GM19099 (cell line): ENCODE data around the gene LRBA.

Experiments
- POLR2A ChIP-seq: IDR thresholded peaks from 3 replicates; pipeline ENCODE4 v1.6.1; 2011; ENCODE audit warnings: low read depth; ENCODE audit not compliant: insufficient read length; ENCODE audit errors: extremely low read depth

The LRBA gene

DNA sequence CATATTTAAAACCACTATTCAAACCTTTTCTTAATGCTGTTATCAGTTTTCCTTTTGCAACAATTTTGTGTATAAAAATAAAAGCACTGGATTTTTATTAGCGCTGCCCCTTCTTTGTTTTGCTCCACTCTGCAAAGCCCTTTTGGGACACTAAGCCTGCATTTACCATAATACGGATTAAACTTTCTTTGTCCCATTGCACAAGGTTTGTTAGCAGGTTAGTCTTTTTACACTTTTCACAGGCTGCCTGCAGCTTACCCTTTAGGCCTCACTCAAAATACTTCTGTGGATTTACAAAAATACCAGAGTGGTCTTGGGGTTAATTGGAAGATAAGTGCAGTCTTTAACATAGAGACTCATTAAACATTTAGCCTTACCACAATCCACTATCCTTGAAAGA lies 468.8 kb downstream of the LRBA start:
- TF ChIP-seq POLR2A = no peak

GRCh38 chr4:150543042-150543441 lies 472.0 kb downstream of the LRBA start:
- TF ChIP-seq POLR2A = no peak

GRCh38 chr4:150541681-150542080 lies 473.4 kb downstream of the LRBA start:
- no peak for TF ChIP-seq POLR2A

- no peak for TF ChIP-seq POLR2A
These were observed 474.1 kb downstream of the LRBA start for GRCh38 chr4:150540959-150541360.

DNA sequence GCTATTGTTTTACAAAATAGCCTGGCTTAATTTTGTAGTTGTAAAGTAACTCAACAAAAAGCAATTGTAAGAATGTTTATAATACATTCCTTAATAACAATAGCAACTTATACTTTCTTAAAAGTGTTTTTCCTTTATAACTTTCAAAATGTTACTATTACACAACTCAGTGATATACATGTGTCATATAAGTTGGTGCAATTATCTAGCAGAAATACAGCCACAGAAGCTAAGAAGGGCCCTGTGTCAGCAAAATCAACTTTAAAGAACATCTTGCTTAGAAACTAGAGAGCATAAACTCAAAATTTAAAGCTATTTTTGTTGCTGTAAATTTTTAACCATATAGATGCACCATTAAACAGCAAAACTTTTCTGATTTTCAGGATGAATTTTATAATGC lies 474.5 kb downstream of the LRBA start:
- no peak for TF ChIP-seq POLR2A

DNA sequence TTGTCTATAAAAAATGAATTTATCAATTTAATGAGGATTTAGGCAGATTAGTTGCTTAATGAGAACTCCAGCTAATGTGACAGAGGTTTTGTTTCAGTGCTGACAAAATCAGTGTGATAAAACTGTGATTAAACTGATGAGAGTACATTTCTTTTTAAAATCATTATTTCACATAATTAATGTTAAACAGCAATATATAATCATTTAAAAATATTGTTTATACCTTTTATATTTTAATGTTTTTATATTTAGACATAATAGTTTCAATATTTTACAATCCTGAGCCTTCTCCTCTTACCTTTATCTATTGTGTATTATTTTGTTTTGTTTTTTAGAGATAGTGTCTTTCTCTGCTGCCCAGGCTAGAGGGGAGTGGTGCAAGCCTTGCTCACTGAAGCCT lies 480.3 kb downstream of the LRBA start:
- no peak for TF ChIP-seq POLR2A

GRCh38 chr4:150533673-150534072 lies 481.4 kb downstream of the LRBA start:
- TF ChIP-seq POLR2A = no peak

DNA sequence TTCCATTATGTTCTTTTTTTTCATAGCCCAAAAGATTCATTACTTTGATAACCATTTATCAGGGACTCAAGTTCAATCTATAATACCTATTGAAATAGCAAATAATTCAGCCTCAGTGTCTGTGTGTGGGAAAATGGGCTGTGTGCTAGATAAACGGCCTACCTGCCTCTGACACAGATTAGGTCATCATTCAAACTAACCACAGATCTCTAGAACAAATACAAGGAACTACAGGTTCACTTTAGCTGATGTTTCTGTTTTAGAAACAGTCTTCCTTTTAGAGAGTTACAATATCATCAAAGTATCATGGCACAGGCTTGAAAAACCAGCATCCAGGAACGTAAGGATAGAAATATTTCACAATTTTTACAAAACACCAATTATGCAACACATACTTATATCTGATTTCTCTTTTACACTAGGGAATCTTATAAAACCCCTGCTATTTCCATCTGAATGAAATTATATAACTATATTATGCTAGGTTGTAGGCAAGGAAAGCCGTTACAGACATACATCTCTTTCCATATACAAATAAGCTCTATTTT lies 489.7 kb downstream of the LRBA start:
- no peak for TF ChIP-seq POLR2A

DNA sequence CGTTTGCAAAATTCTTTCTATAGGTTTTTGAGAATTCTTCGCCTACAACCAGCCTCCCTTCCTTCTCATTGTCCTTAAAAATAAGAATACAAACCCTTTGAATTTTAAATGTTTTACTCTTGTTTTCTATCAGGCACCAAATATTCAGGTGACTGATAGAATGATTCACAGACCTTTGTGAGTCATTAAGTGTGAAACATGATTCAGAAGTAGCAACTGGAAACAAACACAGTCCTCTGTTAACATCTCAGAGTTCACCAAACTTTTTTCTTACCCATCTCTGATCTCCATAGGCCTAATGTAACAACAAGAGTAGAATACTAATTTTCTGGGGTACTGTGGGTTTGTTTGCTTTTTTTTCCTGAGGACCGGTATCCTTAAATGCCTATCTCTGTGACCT lies 496.5 kb downstream of the LRBA start:
- no peak for TF ChIP-seq POLR2A

GRCh38 chr4:150515135-150515534 lies 499.9 kb downstream of the LRBA start:
- no peak for TF ChIP-seq POLR2A

DNA sequence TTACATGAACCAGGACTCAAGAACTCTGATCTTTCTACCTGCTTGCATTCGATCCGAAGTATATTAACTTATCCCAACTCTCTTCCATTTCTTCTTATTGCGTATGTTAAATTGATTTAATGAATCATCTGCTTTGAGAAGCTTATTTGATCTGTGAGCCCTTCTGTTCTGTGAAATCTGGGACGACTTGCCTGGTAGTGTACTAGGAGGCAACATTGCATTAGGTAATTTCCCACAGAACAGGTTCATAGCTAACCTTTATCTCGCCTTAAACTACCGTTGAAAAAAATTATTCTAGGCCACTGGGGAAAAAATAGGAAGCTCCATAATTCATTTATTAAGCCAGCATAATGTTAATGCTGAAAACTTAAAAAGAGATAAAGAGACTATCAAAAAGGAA lies 500.4 kb downstream of the LRBA start:
- no peak for TF ChIP-seq POLR2A

DNA sequence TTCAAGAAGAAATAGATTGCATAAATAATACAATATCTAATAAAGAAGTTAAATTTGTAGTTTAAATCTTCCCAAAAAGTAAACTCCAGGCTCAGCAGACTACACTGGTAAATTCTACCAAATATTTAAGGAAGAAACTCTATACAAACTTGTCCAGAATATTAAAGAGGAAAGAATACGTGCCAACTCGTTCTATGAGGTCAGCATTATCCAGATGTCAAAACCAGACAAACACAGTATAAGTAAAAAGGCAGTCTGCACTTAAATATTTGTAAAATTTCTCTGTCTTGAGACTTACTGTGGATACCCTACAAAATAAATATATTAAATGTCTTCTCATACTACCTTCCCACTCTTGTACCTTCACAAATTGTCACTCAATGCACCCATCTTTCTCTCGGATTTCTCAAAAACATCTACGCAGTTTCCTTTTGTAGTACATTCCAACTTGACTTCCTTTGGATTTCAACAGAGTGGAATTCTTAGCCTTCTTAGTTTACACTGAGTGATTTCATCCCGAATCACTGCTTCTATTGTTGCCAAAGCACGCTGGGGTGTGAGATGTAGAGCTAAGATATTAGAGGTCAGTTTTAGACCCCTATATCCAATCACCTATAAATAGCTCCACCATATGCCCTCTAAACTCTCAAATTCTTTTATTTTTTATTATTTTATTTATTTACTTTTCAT lies 504.8 kb downstream of the LRBA start:
- TF ChIP-seq POLR2A = no peak

GRCh38 chr4:150501983-150502382 lies 513.1 kb downstream of the LRBA start:
- no peak for TF ChIP-seq POLR2A

GRCh38 chr4:150501009-150501727 lies 513.9 kb downstream of the LRBA start:
- no peak for TF ChIP-seq POLR2A

GRCh38 chr4:150497612-150498011 lies 517.5 kb downstream of the LRBA start:
- TF ChIP-seq POLR2A = no peak

GRCh38 chr4:150495550-150495949 lies 519.5 kb downstream of the LRBA start:
- no peak for TF ChIP-seq POLR2A
